Thymus (tissue), 11 donors: ENCODE measurements around the gene SFXN5. TPM values are rescaled to one million over a fixed set of nuclear protein-coding genes. Genes with fewer than 3 reads are reported as not detected.

Source experiments
- DNase-seq, 9 donors: peaks; one replicate each; pipeline ENCODE4 v3.0.0-alpha.2; 2013; ENCODE audit warnings: low spot score in 9 of 9, low read depth in 6 of 9, missing footprints in 1 of 9
- H3K27ac ChIP-seq, 2 donors: one replicate each; pipeline ENCODE4 v1.5.1; 2013; ENCODE audit warnings: control low read depth in 1 of 2, low read depth in 1 of 2, low read length in 1 of 2, mild to moderate bottlenecking in 1 of 2, moderate library complexity in 1 of 2
- H3K27me3 ChIP-seq, 2 donors: one replicate each; pipeline ENCODE4 v1.5.1; 2013; ENCODE audit warnings: low read length in 1 of 2; ENCODE audit not compliant: control insufficient read depth in 2 of 2, insufficient read depth in 1 of 2
- H3K36me3 ChIP-seq, 2 donors: one replicate each; pipeline ENCODE4 v1.5.1; 2013; ENCODE audit warnings: low read length in 1 of 2, mild to moderate bottlenecking in 1 of 2, moderate library complexity in 1 of 2; ENCODE audit not compliant: control insufficient read depth in 2 of 2, insufficient read depth in 2 of 2
- H3K4me1 ChIP-seq, 2 donors: one replicate each; pipeline ENCODE4 v1.5.1; 2013; ENCODE audit warnings: low read length in 2 of 2; ENCODE audit not compliant: control insufficient read depth in 2 of 2, insufficient read depth in 2 of 2
- H3K4me3 ChIP-seq, 2 donors: one replicate each; pipeline ENCODE4 v1.5.1; 2013; ENCODE audit warnings: low read length in 2 of 2, control low read depth in 1 of 2, mild to moderate bottlenecking in 1 of 2
- H3K9me3 ChIP-seq, 2 donors: one replicate each; pipeline ENCODE4 v1.5.1; 2013; ENCODE audit warnings: low read length in 1 of 2, mild to moderate bottlenecking in 1 of 2; ENCODE audit not compliant: control insufficient read depth in 2 of 2, insufficient read depth in 1 of 2
- WGBS: extraction: QIAGEN DNeasy Blood & Tissue Kit; methylation state at CpG from one replicate; pipeline ENCODE4 v1.1.7; 2013; 5-methylcytosine and 5-hydroxymethylcytosine counted together
- polyA plus RNA-seq: library from polyadenylated mRNA; stranded (reverse); fragments of 200-250 nt; gene quantifications from one replicate; pipeline ENCODE4 v1.2.3, GENCODE V29; 2013
- total RNA-seq: library from RNA; stranded (reverse); fragments of 120-200 nt; gene quantifications from one replicate; pipeline ENCODE4 v1.2.4, GENCODE V29; 2013
- donor health status: healthy.

Gene SFXN5
- total and polyA plus RNA-seq, 2 donors, result 6.2 to 11.0 TPM

DNA sequence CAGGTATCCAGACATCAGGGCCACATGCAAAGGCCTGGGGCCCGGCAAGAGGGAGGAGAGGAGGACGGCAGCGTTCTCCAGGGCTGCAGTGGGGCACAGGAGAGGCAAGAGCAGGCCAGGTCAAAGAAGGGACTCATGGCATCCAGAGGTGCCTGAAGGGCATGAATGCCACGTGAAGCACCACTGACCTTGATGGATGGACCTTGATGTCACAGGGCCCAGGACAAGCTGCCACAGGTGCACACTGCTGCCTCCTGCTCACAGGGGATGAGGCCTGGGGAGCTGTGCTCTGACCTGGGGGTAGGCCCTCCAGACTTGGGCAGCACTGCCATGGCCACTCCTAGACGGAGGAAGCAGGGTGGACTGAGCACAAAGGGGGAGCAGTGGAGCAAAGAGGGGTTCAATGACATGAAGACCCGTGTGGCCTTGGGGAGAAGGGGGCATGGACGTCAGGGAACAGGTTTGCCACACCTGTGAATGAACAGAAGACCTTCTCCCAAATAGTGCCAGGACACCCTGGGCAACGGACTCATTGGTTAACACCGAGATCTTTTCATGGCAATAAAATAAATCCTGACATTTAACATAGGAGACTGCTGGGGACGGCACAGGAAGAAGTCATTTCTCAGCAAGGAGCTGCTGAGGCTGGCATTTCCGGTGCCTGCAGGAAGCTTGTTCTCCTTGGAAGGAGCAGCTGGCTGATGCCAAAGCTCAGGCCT, 88.6 kb downstream of the SFXN5 start:
- Histone ChIP-seq H3K4me1 (no peaks in the 10 kb centered on the region), H3K27ac (no peak overlapping the region), H3K4me3 (no peak overlapping the region), H3K9me3 (no peaks in the 10 kb centered on the region), H3K27me3 (no peaks in the 10 kb centered on the region), H3K36me3 (peaks cover 0 to 4% of the 10 kb centered on the region in 2 donors)
- no peak for DNase-seq
- WGBS, result 92% methylated on average over 11 of the region's 11 CpGs

DNA sequence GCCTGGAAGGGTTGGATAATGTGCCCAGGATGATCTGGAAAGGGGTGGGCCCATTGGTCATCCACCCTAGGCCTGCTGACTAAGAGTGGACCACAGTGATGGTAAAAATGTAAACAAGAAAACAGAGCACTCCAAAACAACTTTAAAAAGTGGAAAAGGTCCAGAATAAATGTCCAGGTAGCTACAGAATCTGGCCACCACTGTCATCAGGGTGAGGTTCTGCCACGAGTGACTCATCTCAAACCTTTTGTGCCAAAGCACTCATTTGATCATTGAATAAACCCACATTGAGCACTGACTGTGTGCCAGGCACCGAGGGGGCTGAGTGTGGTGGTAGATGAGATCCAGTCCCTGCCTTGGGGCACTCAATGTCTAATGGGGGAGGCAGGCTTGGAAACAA, 89.3 kb downstream of the SFXN5 start:
- Histone ChIP-seq H3K4me3 (no peak overlapping the region), H3K9me3 (no peaks in the 10 kb centered on the region), H3K27me3 (no peaks in the 10 kb centered on the region), H3K27ac (no peak overlapping the region), H3K4me1 (no peaks in the 10 kb centered on the region), H3K36me3 (peaks cover 0 to 4% of the 10 kb centered on the region in 2 donors)
- 98% methylated on average over 2 of the region's 2 CpGs for WGBS
- no peak for DNase-seq

DNA sequence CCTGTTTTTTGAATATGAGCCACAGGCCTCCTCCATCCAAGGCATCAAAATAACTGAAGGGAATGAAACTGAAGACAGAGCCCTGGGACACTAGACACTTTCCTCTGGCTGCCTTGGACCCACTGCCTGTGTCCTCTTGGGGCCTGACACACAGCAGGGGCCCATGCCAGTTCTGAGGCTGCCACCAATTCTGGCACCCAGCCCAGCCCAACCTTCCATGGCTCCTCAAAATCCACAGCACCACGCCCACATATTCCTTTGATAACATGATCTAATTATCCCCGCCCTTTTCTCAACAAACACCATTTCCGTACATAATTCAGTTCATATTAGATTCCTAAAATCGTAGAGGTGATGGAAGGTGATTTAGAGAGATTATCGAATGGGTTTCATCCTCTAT, 90.0 kb downstream of the SFXN5 start:
- Histone ChIP-seq H3K4me1 (no peaks in the 10 kb centered on the region), H3K9me3 (no peaks in the 10 kb centered on the region), H3K27ac (no peak overlapping the region), H3K36me3 (peaks cover 0 to 4% of the 10 kb centered on the region in 2 donors), H3K4me3 (no peak overlapping the region), H3K27me3 (no peaks in the 10 kb centered on the region)
- 96% methylated on average over 5 of the region's 5 CpGs for WGBS
- DNase-seq, result no peak

- no peaks in the 10 kb centered on the region for H3K9me3 ChIP-seq
- no peak for DNase-seq
- H3K27me3 ChIP-seq, result no peaks in the 10 kb centered on the region
- H3K27ac ChIP-seq, result no peak overlapping the region
- no peaks in the 10 kb centered on the region for H3K4me1 ChIP-seq
- WGBS, result 96% methylated on average over 11 of the region's 11 CpGs
- peaks cover 0 to 4% of the 10 kb centered on the region in 2 donors for H3K36me3 ChIP-seq
- H3K4me3 ChIP-seq, result no peak overlapping the region
Observed at GRCh38 chr2:72980535-72981217, 90.8 kb downstream of the SFXN5 start.

GRCh38 chr2:72979896-72980295, 91.6 kb downstream of the SFXN5 start:
- Histone ChIP-seq H3K27ac (no peak overlapping the region), H3K4me1 (no peaks in the 10 kb centered on the region), H3K36me3 (peaks cover 0 to 3% of the 10 kb centered on the region in 2 donors), H3K9me3 (no peaks in the 10 kb centered on the region), H3K27me3 (no peaks in the 10 kb centered on the region), H3K4me3 (no peak overlapping the region)
- WGBS, result 33% methylated on average over 3 of the region's 3 CpGs
- no peak for DNase-seq

DNA sequence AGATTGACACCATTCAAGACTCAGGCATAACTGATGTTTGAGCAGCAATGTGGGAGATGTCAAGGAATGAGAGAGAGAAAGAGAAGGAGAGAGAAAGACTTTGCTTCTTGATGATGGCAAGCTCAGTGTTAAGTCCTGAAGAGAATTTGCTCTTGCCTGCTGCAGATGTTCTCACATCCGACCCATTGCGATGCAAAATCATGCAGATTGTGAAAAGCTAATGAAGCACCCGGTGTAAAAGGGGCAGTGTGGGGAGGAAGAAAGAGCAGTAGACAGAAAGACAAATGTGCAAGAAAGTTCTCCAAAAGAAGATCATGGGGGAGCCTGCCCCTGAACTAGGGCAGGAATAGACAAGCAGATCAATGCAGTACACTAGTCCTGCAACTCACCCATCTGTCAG, 96.5 kb downstream of the SFXN5 start:
- 91% methylated on average over 3 of the region's 3 CpGs for WGBS
- H3K27me3 ChIP-seq, result no peaks in the 10 kb centered on the region
- no peak overlapping the region for H3K4me3 ChIP-seq
- no peak overlapping the region for H3K27ac ChIP-seq
- peaks cover 0 to 8% of the 10 kb centered on the region in 2 donors for H3K4me1 ChIP-seq
- DNase-seq, result no peak
- no peaks in the 10 kb centered on the region for H3K9me3 ChIP-seq
- H3K36me3 ChIP-seq, result no peaks in the 10 kb centered on the region

DNA sequence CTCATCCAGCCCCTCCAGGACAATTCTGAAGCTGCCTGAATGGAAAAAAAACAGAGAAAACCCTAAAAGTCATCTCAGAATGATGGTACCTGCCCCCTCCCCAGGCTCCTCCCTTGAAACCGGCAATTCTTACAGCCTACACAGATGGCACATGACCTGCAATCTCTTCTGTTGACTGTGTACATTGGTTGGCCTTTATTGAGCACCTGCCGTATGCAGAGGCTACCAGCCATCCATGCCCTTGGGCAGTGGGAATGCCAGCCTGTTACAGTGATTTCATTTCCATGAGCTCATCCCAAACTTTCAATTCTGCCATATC, 97.1 kb downstream of the SFXN5 start:
- DNase-seq, result no peak
- Histone ChIP-seq H3K4me3 (no peak overlapping the region), H3K27me3 (no peaks in the 10 kb centered on the region), H3K27ac (no peak overlapping the region), H3K9me3 (no peaks in the 10 kb centered on the region), H3K36me3 (no peaks in the 10 kb centered on the region), H3K4me1 (peaks cover 0 to 8% of the 10 kb centered on the region in 2 donors)
- 97% methylated on average over 2 of the region's 2 CpGs for WGBS

- DNase-seq, result peak in 5 of 9 donors; percentile 38 to 73 (median 48)
- Histone ChIP-seq H3K27me3 (no peaks in the 10 kb centered on the region), H3K4me1 (peaks cover 0 to 8% of the 10 kb centered on the region in 2 donors), H3K9me3 (no peaks in the 10 kb centered on the region), H3K36me3 (no peaks in the 10 kb centered on the region), H3K27ac (no peak overlapping the region), H3K4me3 (no peak overlapping the region)
- WGBS, result 74% methylated on average over 12 of the region's 12 CpGs
Observed at GRCh38 chr2:72973566-72974435, 97.7 kb downstream of the SFXN5 start.

GRCh38 chr2:72973137-72973535, 98.4 kb downstream of the SFXN5 start:
- H3K36me3 ChIP-seq, result no peaks in the 10 kb centered on the region

More at GRCh38 chr2:72973137-72973535, 98.4 kb downstream of the SFXN5 start:
- no peaks in the 10 kb centered on the region for H3K9me3 ChIP-seq
- 96% methylated on average over 8 of the region's 8 CpGs for WGBS
- no peak overlapping the region for H3K27ac ChIP-seq
- no peak overlapping the region for H3K4me3 ChIP-seq
- DNase-seq, result no peak
- no peaks in the 10 kb centered on the region for H3K27me3 ChIP-seq
- H3K4me1 ChIP-seq, result peaks cover 0 to 8% of the 10 kb centered on the region in 2 donors
